Activated CD8-positive, alpha-beta T cell treated with anti-CD3 and anti-CD28 coated beads, Interleukin-2, amount 10 ng/mL, durations not matched to agents 7 days and 5 days (primary cell): Measurements from ENCODE around the gene POU6F2. TPM values are rescaled to one million over a fixed set of nuclear protein-coding genes. Genes with fewer than 3 reads are reported as not detected.
"Not testable (repeated sequence)": the region's sequence is repeated elsewhere in the genome, so short reads cannot be mapped to it uniquely, and the experiment has no call there.

ENCODE experiments used
- ATAC-seq: fragments of 150-1000 bp; cut with Tn5 transposase; one replicate; pipeline ENCODE4 v1.10.0; 2021; ENCODE audit warnings: moderate library complexity
- CTCF ChIA-PET: fragments of 350-600 bp; sonication (Branson Sonifier 250); formaldehyde crosslinking; loops from one replicate; lab custom pipeline; 2021; ENCODE audit warnings: antibody characterized with exemption; lab: Charles Lee
- POLR2A ChIA-PET: fragments of 350-600 bp; sonication (Branson Sonifier 250); formaldehyde crosslinking; loops from one replicate; lab custom pipeline; 2021; ENCODE audit warnings: antibody characterized with exemption; lab: Charles Lee
- DNase-seq: peaks from one replicate; pipeline ENCODE4 v3.0.0-alpha.2; 2020
- H3K27ac Mint-ChIP-seq: one replicate; pipeline ENCODE4 v1.8.0; 2021; ENCODE audit warnings: mild to moderate bottlenecking, mixed read lengths
- H3K27me3 Mint-ChIP-seq: one replicate; pipeline ENCODE4 v1.8.0; 2021; ENCODE audit warnings: low read depth, mixed read lengths
- H3K36me3 Mint-ChIP-seq: one replicate; pipeline ENCODE4 v1.8.0; 2021; ENCODE audit warnings: low read depth, mixed read lengths
- H3K4me1 Mint-ChIP-seq: one replicate; pipeline ENCODE4 v1.8.0; 2021; ENCODE audit warnings: low read depth, mixed read lengths
- H3K4me3 Mint-ChIP-seq: one replicate; pipeline ENCODE4 v1.8.0; 2021; ENCODE audit warnings: mild to moderate bottlenecking, mixed read lengths
- H3K9me3 Mint-ChIP-seq: one replicate; pipeline ENCODE4 v1.8.0; 2022; ENCODE audit warnings: mixed read lengths; ENCODE audit not compliant: insufficient read depth
- total RNA-seq, 2 experiments: library from RNA; stranded (reverse); gene quantifications; one replicate each; pipeline ENCODE4 v1.2.3, GENCODE V29; 2021

The POU6F2 gene
- total RNA-seq, 2 experiments from 2014 or later = not detected

DNA sequence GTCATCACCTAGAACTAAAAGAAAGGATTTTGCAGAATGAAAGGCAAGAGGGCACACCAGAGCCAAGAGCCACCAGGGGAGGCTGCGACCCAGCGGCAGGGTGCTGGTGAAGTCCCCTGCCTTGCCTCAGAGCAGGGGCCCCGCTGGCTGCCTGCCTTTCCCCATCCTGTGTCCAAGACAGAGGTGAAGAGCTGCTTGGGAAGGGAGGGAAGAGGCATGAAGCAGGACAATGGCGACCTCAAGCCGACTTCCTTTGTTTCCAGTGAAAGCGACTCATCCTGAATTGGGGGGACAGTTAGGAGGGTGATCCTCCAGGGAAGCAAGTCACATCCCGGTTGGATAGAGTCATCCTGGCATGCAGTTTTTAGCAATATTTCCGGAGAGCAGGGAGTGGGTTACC, 333.0 kb downstream of the POU6F2 start:
- no peak overlapping the region for H3K4me3 Mint-ChIP-seq
- H3K4me1 Mint-ChIP-seq = no peaks in the 10 kb centered on the region
- no peak for ATAC-seq
- no peak for DNase-seq
- no peaks in the 10 kb centered on the region for H3K9me3 Mint-ChIP-seq
- POLR2A ChIA-PET = no interaction called here
- H3K36me3 Mint-ChIP-seq = no peaks in the 10 kb centered on the region
- no peaks in the 10 kb centered on the region for H3K27me3 Mint-ChIP-seq
- CTCF ChIA-PET = no interaction called here
- H3K27ac Mint-ChIP-seq = no peak overlapping the region

DNA sequence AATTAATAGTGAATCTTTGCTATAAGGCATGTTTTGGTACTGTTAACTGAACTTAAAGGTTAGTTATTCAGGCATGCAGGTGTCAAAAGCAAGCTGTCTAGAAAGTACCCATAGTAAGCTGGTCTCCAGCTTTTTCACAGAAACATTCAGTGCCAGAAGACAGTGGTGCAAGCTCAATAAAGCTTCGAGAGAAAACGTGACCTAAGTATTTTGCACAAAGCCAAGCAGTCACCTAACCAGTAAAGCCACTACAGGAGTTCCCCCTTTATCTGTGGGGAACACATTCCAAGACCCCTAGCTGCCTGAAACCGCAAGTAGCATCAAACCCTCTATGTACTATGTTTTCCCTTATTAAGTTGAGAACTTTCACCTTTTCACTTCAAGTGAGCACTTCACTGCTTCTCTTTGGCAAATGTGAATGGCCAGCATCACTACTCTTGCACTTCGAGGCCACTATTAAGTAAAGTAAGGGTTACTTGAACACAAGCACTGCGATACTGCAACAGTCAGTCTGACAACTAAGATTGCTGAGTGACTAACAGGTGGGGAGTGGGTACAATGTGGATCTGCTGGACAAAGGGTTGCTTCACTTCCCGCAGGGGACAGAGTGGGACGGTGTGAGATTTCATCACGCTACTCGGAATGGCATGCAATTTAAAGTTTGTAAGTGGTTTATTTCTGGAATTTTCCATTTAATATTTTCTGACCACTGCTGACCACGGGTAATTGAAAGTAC, 334.7 kb downstream of the POU6F2 start:
- peaks cover 3% of the 10 kb centered on the region for H3K27me3 Mint-ChIP-seq
- H3K27ac Mint-ChIP-seq = no peak overlapping the region
- ATAC-seq (no peak), DNase-seq (no peak)
- CTCF ChIA-PET = no interaction called here
- POLR2A ChIA-PET = no interaction called here
- H3K4me1 Mint-ChIP-seq = no peaks in the 10 kb centered on the region
- no peaks in the 10 kb centered on the region for H3K36me3 Mint-ChIP-seq
- H3K4me3 Mint-ChIP-seq = no peak overlapping the region
- H3K9me3 Mint-ChIP-seq = no peaks in the 10 kb centered on the region

DNA sequence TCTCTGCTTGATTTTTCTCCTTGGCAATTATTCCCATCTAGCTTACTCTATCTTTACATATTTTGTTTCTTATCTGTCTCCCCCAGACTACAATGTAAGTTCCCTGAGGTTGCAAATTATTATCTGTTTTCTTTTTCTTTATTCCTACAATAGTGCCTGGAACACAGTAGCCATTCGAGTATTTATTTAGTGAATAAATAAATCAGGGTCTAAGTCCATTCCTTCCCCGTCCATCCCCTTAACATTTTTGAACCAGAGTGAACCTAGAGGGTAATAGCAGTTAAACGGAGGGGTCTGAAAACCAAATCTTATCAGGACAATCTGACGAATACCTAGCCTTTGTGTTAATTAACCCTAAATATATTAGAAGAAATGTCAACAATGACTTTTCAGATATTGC, 335.7 kb downstream of the POU6F2 start:
- H3K4me3 Mint-ChIP-seq = no peak overlapping the region
- CTCF ChIA-PET = no interaction called here

DNA sequence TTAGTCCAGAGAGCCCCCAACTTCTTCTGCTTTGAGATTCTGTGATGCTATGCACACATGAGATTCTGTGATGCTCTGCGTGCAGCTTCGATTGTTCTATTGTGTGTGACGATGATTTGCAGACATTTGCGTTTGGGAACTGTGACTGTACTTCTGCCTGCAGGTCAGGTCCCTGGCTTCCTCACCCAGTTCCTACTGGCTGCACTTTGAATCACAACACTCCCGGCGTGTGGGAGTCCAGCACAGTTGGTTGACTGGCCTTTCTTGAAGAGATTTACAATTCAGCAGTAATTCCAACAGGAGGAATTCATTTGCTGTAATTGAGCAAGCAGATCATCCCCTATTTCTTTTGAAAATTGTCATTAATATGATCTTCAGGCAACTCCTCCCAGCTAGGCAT, 336.3 kb downstream of the POU6F2 start:
- Mint-ChIP-seq H3K27ac (no peak overlapping the region), H3K9me3 (no peaks in the 10 kb centered on the region), H3K27me3 (peaks cover 3% of the 10 kb centered on the region), H3K4me1 (no peaks in the 10 kb centered on the region), H3K36me3 (no peaks in the 10 kb centered on the region), H3K4me3 (no peak overlapping the region)
- DNase-seq = no peak
- POLR2A ChIA-PET = no interaction called here
- CTCF ChIA-PET = no interaction called here
- no peak for ATAC-seq

More for the DNA sequence above, 335.7 kb downstream of the POU6F2 start:
- ATAC-seq (no peak), DNase-seq (no peak)
- POLR2A ChIA-PET = no interaction called here
- Mint-ChIP-seq H3K36me3 (no peaks in the 10 kb centered on the region), H3K9me3 (no peaks in the 10 kb centered on the region), H3K27me3 (peaks cover 3% of the 10 kb centered on the region), H3K4me1 (no peaks in the 10 kb centered on the region), H3K27ac (no peak overlapping the region)

DNA sequence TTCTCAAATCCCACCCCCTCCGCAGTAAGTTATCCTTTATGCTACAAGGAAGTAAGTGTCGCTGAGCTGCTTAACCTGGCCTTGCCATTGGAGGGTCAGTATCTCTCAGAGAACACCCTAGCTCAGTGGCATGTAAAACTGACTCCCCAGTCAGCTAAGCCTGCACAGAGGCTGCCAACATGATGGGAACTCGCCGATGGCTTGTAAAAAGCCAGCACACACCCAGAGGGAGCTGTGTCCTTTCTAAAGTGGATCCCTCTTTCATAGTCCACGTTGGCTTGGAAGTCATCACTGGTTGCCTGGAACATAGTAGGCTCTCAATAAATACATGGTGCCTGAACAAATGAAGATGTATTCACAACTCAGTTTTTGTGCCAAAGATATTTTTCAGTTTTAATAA, 339.4 kb downstream of the POU6F2 start:
- Mint-ChIP-seq H3K4me3 (no peak overlapping the region), H3K4me1 (no peaks in the 10 kb centered on the region), H3K27ac (no peak overlapping the region), H3K27me3 (peaks cover 3% of the 10 kb centered on the region), H3K9me3 (no peaks in the 10 kb centered on the region), H3K36me3 (no peaks in the 10 kb centered on the region)
- ChIA-PET CTCF (no interaction called here), POLR2A (no interaction called here)
- DNase-seq = no peak
- ATAC-seq = no peak

DNA sequence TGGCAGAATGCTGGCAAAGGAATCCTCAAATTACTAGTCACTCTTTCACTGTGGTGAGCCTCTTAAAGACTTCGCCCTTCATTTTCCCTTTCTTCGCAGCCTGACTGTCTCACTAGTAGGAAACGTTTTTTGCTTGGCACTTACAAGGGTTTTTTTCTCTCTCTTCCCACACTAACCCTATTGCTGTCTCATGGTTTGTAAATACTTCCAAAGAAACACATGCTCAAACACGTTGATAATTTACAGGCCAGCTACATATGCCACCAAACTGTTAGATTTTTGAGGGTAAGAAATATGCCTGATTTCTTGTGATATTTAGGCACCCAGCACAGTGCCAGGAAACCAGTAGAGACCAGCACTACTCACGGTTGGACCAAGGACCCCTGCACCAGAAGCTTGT, 340.2 kb downstream of the POU6F2 start:
- CTCF ChIA-PET = no interaction called here
- peaks cover 3% of the 10 kb centered on the region for H3K27me3 Mint-ChIP-seq
- H3K4me3 Mint-ChIP-seq = no peak overlapping the region
- DNase-seq (no peak), ATAC-seq (no peak)
- H3K4me1 Mint-ChIP-seq = no peaks in the 10 kb centered on the region
- H3K36me3 Mint-ChIP-seq = no peaks in the 10 kb centered on the region
- POLR2A ChIA-PET = no interaction called here
- H3K27ac Mint-ChIP-seq = no peak overlapping the region
- no peaks in the 10 kb centered on the region for H3K9me3 Mint-ChIP-seq

DNA sequence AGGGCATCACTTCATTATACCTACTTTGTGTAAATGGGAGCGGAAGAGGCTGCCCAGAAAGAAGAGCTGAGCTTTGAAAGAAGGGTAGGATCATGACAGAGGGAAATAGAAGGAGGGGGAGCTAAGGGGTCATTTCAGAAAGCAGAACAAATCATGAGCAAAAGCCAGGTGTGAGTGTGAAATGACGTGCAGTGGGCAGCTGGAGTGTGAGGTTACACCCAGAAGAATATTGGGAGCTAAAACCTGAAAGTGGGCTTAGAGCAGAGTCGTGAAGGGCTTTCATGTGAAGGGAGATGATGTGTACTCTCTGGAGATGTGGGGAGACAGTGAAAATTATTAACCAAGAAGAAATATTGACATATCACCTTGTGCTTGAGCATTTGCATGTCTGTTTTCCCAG, 343.5 kb downstream of the POU6F2 start:
- DNase-seq (no peak), ATAC-seq (no peak)
- Mint-ChIP-seq H3K36me3 (no peaks in the 10 kb centered on the region), H3K9me3 (no peaks in the 10 kb centered on the region), H3K27me3 (no peaks in the 10 kb centered on the region), H3K4me3 (no peak overlapping the region), H3K27ac (no peak overlapping the region), H3K4me1 (no peaks in the 10 kb centered on the region)
- POLR2A ChIA-PET = no interaction called here
- CTCF ChIA-PET = no interaction called here

DNA sequence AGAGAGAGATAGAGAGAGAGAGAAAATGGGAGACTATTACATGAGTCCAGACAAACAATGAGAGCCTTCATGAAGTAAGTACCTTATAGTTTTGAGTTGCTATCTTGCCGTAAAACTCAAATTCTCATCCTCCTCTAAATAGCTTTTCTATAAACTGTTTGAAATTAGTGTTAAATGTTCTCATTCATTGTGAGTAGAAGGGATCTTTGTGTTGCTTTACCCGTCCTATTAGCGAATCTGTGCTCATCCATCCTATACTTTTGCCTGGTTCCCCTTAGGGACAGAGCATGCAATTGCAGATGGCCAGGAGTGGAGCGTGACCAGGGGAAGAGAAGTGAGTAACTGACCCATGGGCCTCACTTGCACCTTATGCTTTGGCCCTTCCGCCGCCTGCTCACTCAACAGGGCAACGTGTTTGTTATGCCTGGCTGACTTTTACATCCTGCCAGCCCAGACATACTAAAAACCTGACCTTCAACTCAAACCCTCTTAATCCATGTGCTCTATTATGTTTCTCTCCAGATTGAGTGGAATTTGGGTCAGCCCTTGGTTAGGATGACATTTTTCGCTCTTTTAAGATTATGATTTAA, 344.3 kb downstream of the POU6F2 start:
- ChIA-PET CTCF (no interaction called here), POLR2A (no interaction called here)
- no peak overlapping the region for H3K4me3 Mint-ChIP-seq
- H3K27ac Mint-ChIP-seq = no peak overlapping the region
- ATAC-seq = no peak
- H3K27me3 Mint-ChIP-seq = no peaks in the 10 kb centered on the region
- H3K4me1 Mint-ChIP-seq = no peaks in the 10 kb centered on the region
- H3K36me3 Mint-ChIP-seq = no peaks in the 10 kb centered on the region
- H3K9me3 Mint-ChIP-seq = no peaks in the 10 kb centered on the region
- no peak for DNase-seq

DNA sequence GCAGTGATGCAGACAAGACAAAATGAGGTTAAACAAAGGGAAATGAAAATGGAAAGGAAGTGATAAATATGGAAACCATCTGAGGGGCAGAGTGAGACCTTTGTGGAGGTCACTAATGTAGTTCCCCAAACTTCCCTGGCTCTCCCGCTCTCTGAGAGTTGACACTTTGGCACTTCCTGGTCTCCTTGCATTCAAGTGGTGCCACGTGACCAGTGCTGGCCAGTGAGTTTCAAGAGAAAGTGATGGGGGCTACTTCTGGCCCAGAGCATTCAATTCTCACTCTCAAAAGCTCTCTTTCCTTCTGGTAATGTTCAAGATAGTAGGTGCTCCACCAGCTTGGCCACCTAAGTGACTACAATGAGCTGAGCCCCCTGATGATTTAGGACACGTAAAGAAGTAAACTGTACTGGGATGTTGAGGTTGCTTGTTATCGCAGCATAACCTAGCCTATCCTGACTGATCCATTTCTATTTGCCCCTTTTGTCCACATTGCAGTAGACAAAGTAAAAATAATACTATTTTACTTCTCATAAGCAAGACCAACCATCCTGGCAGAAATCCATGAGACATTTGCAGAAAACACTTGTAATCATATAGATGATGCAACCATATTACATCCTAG, 346.5 kb downstream of the POU6F2 start:
- Mint-ChIP-seq H3K36me3 (no peaks in the 10 kb centered on the region), H3K27me3 (no peaks in the 10 kb centered on the region), H3K27ac (no peak overlapping the region), H3K9me3 (no peaks in the 10 kb centered on the region), H3K4me1 (no peaks in the 10 kb centered on the region), H3K4me3 (no peak overlapping the region)
- CTCF ChIA-PET = no interaction called here
- no peak for ATAC-seq
- no peak for DNase-seq
- POLR2A ChIA-PET = no interaction called here

DNA sequence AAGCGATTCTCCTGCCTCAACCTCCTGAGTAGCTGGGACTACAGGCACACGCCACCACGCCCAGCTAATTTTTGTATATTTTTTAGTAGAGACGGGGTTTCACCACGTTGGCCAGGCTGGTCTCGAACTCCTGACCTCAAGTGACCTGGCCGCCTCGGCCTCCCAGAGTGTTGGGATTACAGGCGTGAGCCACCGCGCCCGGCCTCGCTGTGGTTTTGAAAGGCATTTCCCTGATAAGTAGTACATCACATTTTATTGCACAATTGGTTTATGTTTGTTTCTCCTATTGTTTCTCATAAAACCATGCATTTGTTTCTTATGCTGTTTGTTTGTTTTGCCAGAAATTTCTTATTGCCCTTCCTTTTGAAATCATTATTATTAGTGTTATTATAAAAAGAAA, 353.9 kb downstream of the POU6F2 start:
- H3K4me1 Mint-ChIP-seq, DNase-seq, H3K9me3 Mint-ChIP-seq, ATAC-seq, H3K4me3 Mint-ChIP-seq, POLR2A ChIA-PET, H3K27me3 Mint-ChIP-seq, CTCF ChIA-PET, H3K27ac Mint-ChIP-seq, H3K36me3 Mint-ChIP-seq: not testable (repeated sequence)

DNA sequence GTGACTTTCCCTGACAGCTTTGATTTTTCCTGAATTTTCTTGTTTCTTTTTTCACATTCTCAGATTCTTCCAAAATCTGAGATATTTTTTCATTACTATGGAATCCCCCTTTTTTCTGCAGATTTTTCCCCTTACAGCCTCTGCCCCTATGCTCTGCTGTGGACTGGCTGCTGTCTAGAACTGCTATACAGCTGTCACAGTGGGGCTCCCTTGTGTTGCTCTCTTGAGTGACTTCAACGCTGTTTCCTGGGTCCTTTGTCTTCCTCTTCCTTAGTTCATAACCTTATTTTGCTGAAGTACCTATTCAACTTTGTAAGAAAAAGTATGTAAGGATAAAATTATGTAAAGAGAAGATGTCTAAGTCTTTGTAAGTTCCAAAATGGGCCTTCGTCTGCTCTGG, 354.4 kb downstream of the POU6F2 start:
- ATAC-seq = no peak

DNA sequence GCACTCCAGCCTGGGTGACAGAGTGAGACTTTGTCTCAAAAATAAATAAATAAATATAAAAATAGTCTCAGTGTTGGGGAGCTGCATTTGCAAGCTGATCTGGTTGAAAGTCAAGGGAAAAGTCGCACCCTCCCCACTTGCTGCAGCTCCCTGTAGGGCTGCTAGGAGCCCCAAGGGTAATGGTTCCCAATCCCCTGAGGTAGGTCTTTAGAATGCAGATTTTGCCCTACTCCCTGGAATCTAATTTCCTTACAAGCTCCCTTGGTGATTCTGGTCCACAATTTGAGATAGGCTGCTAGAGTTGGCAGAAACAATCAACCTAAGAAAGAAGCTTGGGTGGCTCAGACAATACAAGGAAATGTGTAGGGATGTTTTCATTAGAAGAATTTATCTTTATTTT, 356.0 kb downstream of the POU6F2 start:
- Mint-ChIP-seq H3K27ac (no peak overlapping the region), H3K4me3 (no peak overlapping the region), H3K4me1 (no peaks in the 10 kb centered on the region), H3K27me3 (peaks cover 3% of the 10 kb centered on the region), H3K9me3 (no peaks in the 10 kb centered on the region), H3K36me3 (no peaks in the 10 kb centered on the region)
- ChIA-PET POLR2A (no interaction called here), CTCF (no interaction called here)
- ATAC-seq (no peak), DNase-seq (no peak)

More for the DNA sequence above, 354.4 kb downstream of the POU6F2 start:
- Mint-ChIP-seq H3K27ac (no peak overlapping the region), H3K27me3 (peaks cover 3% of the 10 kb centered on the region), H3K36me3 (no peaks in the 10 kb centered on the region), H3K4me3 (no peak overlapping the region), H3K4me1 (no peaks in the 10 kb centered on the region), H3K9me3 (no peaks in the 10 kb centered on the region)
- ChIA-PET POLR2A (no interaction called here), CTCF (no interaction called here)
- no peak for DNase-seq
